ENCODE results near the gene PARD3.

- TF ChIP-seq SP1 (CRISPR knock-in tag; conservative IDR thresholded peaks at IDR 0.05), result no peak
- TF ChIP-seq SMAD3 (CRISPR knock-in tag; IDR thresholded peaks at IDR 0.05; ENCODE audit: borderline replicate concordance), result no peak
- TF ChIP-seq CTCF (IDR thresholded peaks at IDR 0.05), result no peak
- no peak for TF ChIP-seq ATF3 (CRISPR knock-in tag; conservative IDR thresholded peaks at IDR 0.05)
- TF ChIP-seq STAT6 (CRISPR knock-in tag; conservative IDR thresholded peaks at IDR 0.05; ENCODE audit: low read depth), result no peak
- TF ChIP-seq CBFB (CRISPR knock-in tag; IDR thresholded peaks at IDR 0.05; ENCODE audit: low read depth), result no peak
- TF ChIP-seq ESRRA (CRISPR knock-in tag; IDR thresholded peaks at IDR 0.05; ENCODE audit: borderline replicate concordance), result no peak
- no peak for TF ChIP-seq NFYB (CRISPR knock-in tag; conservative IDR thresholded peaks at IDR 0.05; ENCODE audit: low read depth)
Observed at GRCh38 chr10:34859170-34859569, 44.1 kb upstream of the PARD3 start.
